Fibroblast of pulmonary artery (primary cell): Measurements from ENCODE around the gene HEATR1.
"Not testable (repeated sequence)": the region's sequence is repeated elsewhere in the genome, so short reads cannot be mapped to it uniquely, and the experiment has no call there.

Experiments used
- DNase-seq: peaks from one replicate; pipeline ENCODE4 v3.0.0-alpha.2; 2010; ENCODE audit warnings: low read depth
- H3K4me3 ChIP-seq: replicated peaks from 2 replicates; pipeline ENCODE4 v1.5.1; 2011; ENCODE audit warnings: low read depth, mild to moderate bottlenecking, control low read depth, low read length, moderate library complexity
- CTCF ChIP-seq: IDR thresholded peaks from 2 replicates; pipeline ENCODE4 v1.5.1; 2011; ENCODE audit warnings: mild to moderate bottlenecking, control low read depth, low read length, inconsistent platforms; ENCODE audit errors: missing control alignments

Gene HEATR1

GRCh38 chr1:236509647-236510401 lies 94.5 kb downstream of the HEATR1 start:
- DNase-seq: no peak
- no peak for TF ChIP-seq CTCF
- no peak overlapping the region for H3K4me3 ChIP-seq

GRCh38 chr1:236509203-236509602 lies 95.1 kb downstream of the HEATR1 start:
- no peak for TF ChIP-seq CTCF
- no peak for DNase-seq

GRCh38 chr1:236508593-236509027 lies 95.7 kb downstream of the HEATR1 start:
- no peak overlapping the region for H3K4me3 ChIP-seq
- DNase-seq: no peak
- no peak for TF ChIP-seq CTCF

More at GRCh38 chr1:236509203-236509602, 95.1 kb downstream of the HEATR1 start:
- no peak overlapping the region for H3K4me3 ChIP-seq

- TF ChIP-seq CTCF: no peak
- DNase-seq: peak; percentile 84
- H3K4me3 ChIP-seq: no peak overlapping the region
Observed at GRCh38 chr1:236507022-236507700, 97.2 kb downstream of the HEATR1 start.

GRCh38 chr1:236504338-236504737 lies 100.0 kb downstream of the HEATR1 start:
- not testable (repeated sequence) for DNase-seq, H3K4me3 ChIP-seq

GRCh38 chr1:236502972-236503639 lies 101.2 kb downstream of the HEATR1 start:
- H3K4me3 ChIP-seq: peak overlapping the region; percentile 21
- peak; percentile 85 for DNase-seq
- no peak for TF ChIP-seq CTCF

- no peak for TF ChIP-seq CTCF
- DNase-seq: peak; percentile 69
- no peak overlapping the region for H3K4me3 ChIP-seq
Observed at GRCh38 chr1:236502579-236502971, 101.7 kb downstream of the HEATR1 start.
